ENCODE measurements around the gene MDGA2. TPM values are rescaled to one million over a fixed set of nuclear protein-coding genes. Genes with fewer than 3 reads are reported as not detected.

The MDGA2 gene
- total and polyA plus RNA-seq, 2 of the 13 experiments (the other 11 are each of a cell fraction or from before 2014, with no cell fraction given): not detected

- in situ Hi-C loops (cut with HindIII; ENCODE audit: extremely low pct_ligation_motif_present, low pct_unique_long_range_greater_than_20kb): no loop called here
- Histone ChIP-seq H3K36me3 (replicated peaks in 1 of 2; ENCODE audit: control insufficient read depth in 1 of 2, insufficient read depth in 2 of 2, low read length in 2 of 2) (no peaks in the 10 kb centered on the region), H3K4me1 (ENCODE audit: insufficient read depth, low read length) (no peaks in the 10 kb centered on the region), H3K27ac (ENCODE audit: extremely low read length, insufficient read depth, low read length) (no peak overlapping the region), H3K27me3 (ENCODE audit: control insufficient read depth in 1 of 2, insufficient read depth in 2 of 2, low read length in 2 of 2) (no peaks in the 10 kb centered on the region), H3K9me3 (ENCODE audit: low read length) (no peaks in the 10 kb centered on the region), H3K4me3 (replicated peaks in 1 of 3; ENCODE audit: insufficient read depth in 1 of 3, low read depth in 2 of 3, low read length in 3 of 3) (no peak overlapping the region), H2AFZ (ENCODE audit: low read length) (no peak overlapping the region), H4K20me1 (ENCODE audit: insufficient read depth, low read length) (no peaks in the 10 kb centered on the region), H3K79me2 (ENCODE audit: insufficient read depth, low read length) (no peaks in the 10 kb centered on the region), H3K4me2 (ENCODE audit: low read depth, low read length) (no peak overlapping the region), H3K9ac (ENCODE audit: insufficient read depth, low read depth, low read length) (no peak overlapping the region)
- DNase-seq (ENCODE audit: low spot score): no peak
- ChIA-PET CTCF (ENCODE audit: low intra/inter-chr PET ratio, low total read pairs) (no interaction called here), POLR2A (no interaction called here)
- 41% methylated on average over 2 of the region's 2 CpGs for WGBS (ENCODE audit: low lambda C conversion rate)
- ATAC-seq: no peak
- no TSS peak for BruUV-seq (replicated peaks)
- FAIRE-seq: no peak
- intact Hi-C loops (cut with micrococcal nuclease; ENCODE audit: unreplicated experiment): no loop called here
- TF ChIP-seq WIZ (CRISPR knock-in tag; IDR thresholded peaks at IDR 0.05): no peak
- TF ChIP-seq YEATS2 (CRISPR knock-in tag; IDR thresholded peaks at IDR 0.05; ENCODE audit: borderline replicate concordance): no peak
- TF ChIP-seq MTF2 (CRISPR knock-in tag; IDR thresholded peaks at IDR 0.05; ENCODE audit: borderline replicate concordance): no peak
- TF ChIP-seq ARID2 (CRISPR knock-in tag; IDR thresholded peaks at IDR 0.05; ENCODE audit: borderline replicate concordance): no peak
- TF ChIP-seq SMC3 (IDR thresholded peaks at IDR 0.05; ENCODE audit: low read length): no peak
- TF ChIP-seq ADNP (CRISPR knock-in tag; IDR thresholded peaks at IDR 0.05): no peak
- no peak for TF ChIP-seq HINFP (CRISPR knock-in tag; IDR thresholded peaks at IDR 0.05; ENCODE audit: low read depth)
- TF ChIP-seq THAP8 (CRISPR knock-in tag; IDR thresholded peaks at IDR 0.05; ENCODE audit: borderline replicate concordance): no peak
- TF ChIP-seq GATAD1 (CRISPR knock-in tag; IDR thresholded peaks at IDR 0.05): no peak
- TF ChIP-seq MAX (IDR thresholded peaks at IDR 0.05): no peak
- TF ChIP-seq ZBTB44 (CRISPR knock-in tag; IDR thresholded peaks at IDR 0.05): no peak
- TF ChIP-seq BCL3 (CRISPR knock-in tag; IDR thresholded peaks at IDR 0.05): no peak
- TF ChIP-seq ZNF44 (CRISPR knock-in tag; IDR thresholded peaks at IDR 0.05): no peak
Observed at GRCh38 chr14:47660158-47660557, 15.2 kb downstream of the MDGA2 start.

Measured in HepG2 (cell line).